Suprapubic skin (tissue), 4 donors: ENCODE measurements around the gene ADAM21. TPM values are rescaled to one million over a fixed set of nuclear protein-coding genes. Genes with fewer than 3 reads are reported as not detected.
"Not testable (repeated sequence)": the region's sequence is repeated elsewhere in the genome, so short reads cannot be mapped to it uniquely, and the experiment has no call there.

Experiments
- DNase-seq, 2 donors: peaks; one replicate each; pipeline ENCODE4 v3.0.0-alpha.2; 2019; ENCODE audit warnings: low spot score in 2 of 2
- H3K27ac ChIP-seq: fragments of 200-600 bp; sonication (generic); one replicate; pipeline ENCODE4 v1.5.1; 2019
- H3K27me3 ChIP-seq: fragments of 200-600 bp; sonication (generic); one replicate; pipeline ENCODE4 v1.5.1; 2019
- H3K36me3 ChIP-seq: fragments of 200-600 bp; sonication (generic); one replicate; pipeline ENCODE4 v1.5.1; 2019
- H3K4me1 ChIP-seq: fragments of 200-600 bp; sonication (generic); one replicate; pipeline ENCODE4 v1.5.1; 2019
- H3K4me3 ChIP-seq: fragments of 200-600 bp; sonication (generic); one replicate; pipeline ENCODE4 v1.5.1; 2019; ENCODE audit warnings: mild to moderate bottlenecking
- H3K9me3 ChIP-seq: fragments of 200-600 bp; sonication (generic); one replicate; pipeline ENCODE4 v1.5.1; 2019
- CTCF ChIP-seq, 2 donors: fragments of 200-600 bp in 1 of 2; fragments of 450-650 bp in 1 of 2; sonication (generic) in 1 of 2; IDR thresholded peaks; one replicate each; pipeline ENCODE4 v1.5.1; 2016 to 2019; ENCODE audit warnings: antibody characterized with exemption in 2 of 2, mild to moderate bottlenecking in 1 of 2, moderate library complexity in 1 of 2
- EP300 ChIP-seq: sonication (generic); formaldehyde crosslinking; IDR thresholded peaks from one replicate; pipeline ENCODE4 v1.6.1; 2017; ENCODE audit warnings: antibody characterized with exemption
- POLR2A ChIP-seq, 2 donors: fragments of 450-650 bp; IDR thresholded peaks; one replicate each; pipeline ENCODE4 v1.6.1; 2017; ENCODE audit warnings: antibody characterized with exemption in 2 of 2, mild to moderate bottlenecking in 2 of 2, moderate library complexity in 2 of 2
- POLR2AphosphoS5 ChIP-seq, 3 donors: sonication (generic); formaldehyde crosslinking; IDR thresholded peaks; one replicate each; pipeline ENCODE4 v1.6.1; 2017; ENCODE audit warnings: antibody characterized with exemption in 3 of 3
- WGBS: methylation state at CpG from one replicate; pipeline ENCODE4 v1.1.5; 2018; 5-methylcytosine and 5-hydroxymethylcytosine counted together
- total RNA-seq, 4 donors: library from RNA; depleted of rRNA; stranded (reverse); fragments of >200 nt; gene quantifications; one replicate each; pipeline ENCODE4 v1.1.0, GENCODE V29; 2016

Gene ADAM21
- total RNA-seq, result not detected

DNA sequence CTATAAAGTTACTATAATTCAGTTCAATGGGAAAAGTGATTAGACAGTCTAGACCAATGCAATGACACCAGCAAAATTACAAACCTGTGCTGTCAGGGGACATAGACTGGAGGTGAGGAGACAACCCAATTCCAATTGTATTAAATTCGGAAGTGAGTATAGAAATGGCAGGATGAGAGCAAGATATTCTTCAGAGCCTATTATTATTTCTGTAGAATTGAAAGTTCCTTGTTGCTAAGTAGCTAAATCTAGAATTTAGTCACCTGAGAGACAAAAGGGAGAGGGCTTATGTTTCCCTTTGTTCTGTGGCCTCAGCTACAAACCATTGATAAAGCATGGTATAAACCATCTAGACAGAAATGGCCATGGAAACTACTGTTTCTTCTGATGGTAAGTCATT, at the start of gene ADAM21:
ADAM21 (plus strand) TSS at position 301 of the 400 bp plus-strand sequence. CDS start 5,326 bp downstream, outside the sequence.
- Histone ChIP-seq H3K4me1 (no peaks in the 10 kb centered on the region), H3K4me3 (no peak within 1 kb of the TSS), H3K27me3 (no peaks in the 10 kb centered on the region), H3K27ac (no peak within 1 kb of the TSS), H3K9me3 (no peaks in the 10 kb centered on the region), H3K36me3 (no peaks in the 10 kb centered on the region)
- 93% methylated on average over 1 of the region's 1 CpG for WGBS
- no peak for DNase-seq
- TF ChIP-seq POLR2AphosphoS5 (IDR thresholded peaks at IDR 0.05) (no peak), CTCF (IDR thresholded peaks at IDR 0.05) (no peak), EP300 (no peak), POLR2A (IDR thresholded peaks at IDR 0.05) (no peak)

DNA sequence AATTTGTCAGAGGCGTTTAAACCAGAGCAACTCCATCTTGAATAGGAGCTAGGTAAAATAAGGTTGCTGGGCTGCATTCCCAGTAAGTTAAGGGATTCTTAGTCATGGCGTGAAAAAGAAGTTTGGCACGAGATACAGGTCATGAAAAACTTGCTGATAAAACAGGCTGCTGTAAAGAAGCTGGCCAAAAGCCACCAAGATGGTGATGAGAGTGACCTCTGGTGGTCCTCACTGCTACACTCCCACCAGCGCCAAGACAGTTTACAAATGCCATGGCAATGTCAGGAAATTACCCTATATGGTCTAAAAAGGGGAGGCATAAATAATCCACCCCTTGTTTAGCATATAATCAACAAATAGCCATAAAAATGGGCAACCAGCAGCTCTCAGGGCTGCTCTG, 48.6 kb upstream of the ADAM21 start:
- not testable (repeated sequence) for H3K4me1 ChIP-seq, H3K27me3 ChIP-seq, H3K36me3 ChIP-seq, H3K4me3 ChIP-seq, H3K9me3 ChIP-seq, H3K27ac ChIP-seq, DNase-seq
- 61% methylated on average over 4 of the region's 4 CpGs for WGBS

DNA sequence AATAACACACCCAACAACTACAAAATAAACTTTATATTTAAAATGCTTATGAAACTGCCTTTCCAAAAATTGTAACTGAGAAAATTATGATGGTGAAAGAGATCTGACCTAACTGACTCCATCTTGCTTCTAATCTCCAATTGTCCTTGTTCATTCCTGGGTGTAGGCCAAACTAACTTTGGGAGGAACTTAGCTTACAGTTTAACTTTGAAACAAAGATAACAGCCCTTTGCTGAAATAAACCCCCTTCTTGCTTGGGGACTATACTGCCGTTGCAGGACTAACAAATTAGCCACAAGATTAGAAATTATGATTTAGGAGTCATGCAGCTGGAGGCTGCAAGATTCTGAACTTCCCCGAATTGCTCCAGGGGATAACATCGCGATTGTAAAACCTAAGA, 45.8 kb upstream of the ADAM21 start:
- H3K9me3 ChIP-seq, H3K4me1 ChIP-seq, H3K36me3 ChIP-seq, H3K4me3 ChIP-seq, H3K27me3 ChIP-seq, DNase-seq, H3K27ac ChIP-seq: not testable (repeated sequence)
- WGBS, result 75% methylated on average over 4 of the region's 4 CpGs

GRCh38 chr14:70407621-70408020, 44.4 kb upstream of the ADAM21 start:
- WGBS, result 70% methylated on average over 4 of the region's 4 CpGs
- no peaks in the 10 kb centered on the region for H3K36me3 ChIP-seq

GRCh38 chr14:70415788-70416187, 36.2 kb upstream of the ADAM21 start:
- Histone ChIP-seq H3K27me3 (no peaks in the 10 kb centered on the region), H3K4me3 (peak overlapping the region; percentile 63), H3K4me1 (peaks cover 6% of the 10 kb centered on the region), H3K27ac (no peak overlapping the region), H3K36me3 (no peaks in the 10 kb centered on the region), H3K9me3 (no peaks in the 10 kb centered on the region)
- no peak for TF ChIP-seq POLR2AphosphoS5 (IDR thresholded peaks at IDR 0.05)
- TF ChIP-seq CTCF (IDR thresholded peaks at IDR 0.05), result no peak
- no peak for TF ChIP-seq POLR2A (IDR thresholded peaks at IDR 0.05)
- TF ChIP-seq EP300, result no peak
- 37% methylated on average over 2 of the region's 2 CpGs for WGBS
- DNase-seq, result no peak

More at GRCh38 chr14:70407621-70408020, 44.4 kb upstream of the ADAM21 start:
- DNase-seq, result no peak
- no peaks in the 10 kb centered on the region for H3K9me3 ChIP-seq
- H3K27ac ChIP-seq, result no peak overlapping the region
- no peaks in the 10 kb centered on the region for H3K4me1 ChIP-seq
- H3K27me3 ChIP-seq, result no peaks in the 10 kb centered on the region
- H3K4me3 ChIP-seq, result no peak overlapping the region
- no peak for TF ChIP-seq EP300
- no peak for TF ChIP-seq POLR2AphosphoS5 (IDR thresholded peaks at IDR 0.05)
- no peak for TF ChIP-seq CTCF (IDR thresholded peaks at IDR 0.05)
- TF ChIP-seq POLR2A (IDR thresholded peaks at IDR 0.05), result no peak

- 3% methylated on average over 9 of the region's 9 CpGs for WGBS
- Histone ChIP-seq H3K4me3 (peak overlapping the region; percentile 63), H3K36me3 (no peaks in the 10 kb centered on the region), H3K9me3 (no peaks in the 10 kb centered on the region), H3K27ac (peak overlapping the region; percentile 51), H3K4me1 (peaks cover 6% of the 10 kb centered on the region), H3K27me3 (no peaks in the 10 kb centered on the region)
- DNase-seq, result no peak
- TF ChIP-seq POLR2A (IDR thresholded peaks at IDR 0.05), result no peak
- no peak for TF ChIP-seq POLR2AphosphoS5 (IDR thresholded peaks at IDR 0.05)
- TF ChIP-seq EP300, result no peak
- TF ChIP-seq CTCF (IDR thresholded peaks at IDR 0.05), result no peak
These were observed 35.6 kb upstream of the ADAM21 start for GRCh38 chr14:70416338-70416724.
